ENCODE measurements around the gene EXOC3.

GRCh38 chr5:447501-447900 is 4.5 kb downstream of the EXOC3 start:
- TF ChIP-seq ARNT (IDR thresholded peaks at IDR 0.05) = no peak
- no peak for TF ChIP-seq HDGF (IDR thresholded peaks at IDR 0.05; ENCODE audit: borderline replicate concordance)
- TF ChIP-seq BHLHE40 (IDR thresholded peaks at IDR 0.05; ENCODE audit: borderline replicate concordance) = no peak
- TF ChIP-seq FOXK2 (IDR thresholded peaks at IDR 0.05) = no peak
- no peak for TF ChIP-seq NFRKB (IDR thresholded peaks at IDR 0.05)
- no peak for TF ChIP-seq ELF4 (IDR thresholded peaks at IDR 0.05)
- no peak for TF ChIP-seq CTBP1 (IDR thresholded peaks at IDR 0.05; ENCODE audit: borderline replicate concordance)
- TF ChIP-seq TARDBP (IDR thresholded peaks at IDR 0.05) = no peak
- no peak for TF ChIP-seq SUZ12 (IDR thresholded peaks at IDR 0.05)
